ENCODE results near the gene TFAP2C. TPM values are rescaled to one million over a fixed set of nuclear protein-coding genes. Genes with fewer than 3 reads are reported as not detected.

Gene TFAP2C
- total RNA-seq, 1 donor from 2014 or later = 0.82 TPM

- Mint-ChIP-seq H3K9me3 (ENCODE audit: unreplicated experiment) (no peaks in the 10 kb centered on the region), H3K4me3 (ENCODE audit: unreplicated experiment) (no peak overlapping the region), H3K27me3 (ENCODE audit: unreplicated experiment) (peaks cover 15% of the 10 kb centered on the region), H3K36me3 (ENCODE audit: low read depth, unreplicated experiment) (no peaks in the 10 kb centered on the region), H3K4me1 (ENCODE audit: unreplicated experiment) (peaks cover 12% of the 10 kb centered on the region), H3K27ac (ENCODE audit: unreplicated experiment) (no peak overlapping the region)
- peak; percentile 18 for DNase-seq (ENCODE audit: low spot score)
- TF ChIP-seq CTCF (IDR thresholded peaks at IDR 0.05; ENCODE audit: unreplicated experiment) = no peak
Measured at GRCh38 chr20:56624786-56625681, 4.1 kb upstream of the TFAP2C start.

- H3K36me3 Mint-ChIP-seq (ENCODE audit: low read depth, unreplicated experiment) = no peaks in the 10 kb centered on the region
- peaks cover 12% of the 10 kb centered on the region for H3K4me1 Mint-ChIP-seq (ENCODE audit: unreplicated experiment)
- H3K4me3 Mint-ChIP-seq (ENCODE audit: unreplicated experiment) = no peak overlapping the region
- TF ChIP-seq CTCF (IDR thresholded peaks at IDR 0.05; ENCODE audit: unreplicated experiment) = no peak
- DNase-seq (ENCODE audit: low spot score) = no peak
- H3K27me3 Mint-ChIP-seq (ENCODE audit: unreplicated experiment) = peaks cover 15% of the 10 kb centered on the region
- no peak overlapping the region for H3K27ac Mint-ChIP-seq (ENCODE audit: unreplicated experiment)
- H3K9me3 Mint-ChIP-seq (ENCODE audit: unreplicated experiment) = no peaks in the 10 kb centered on the region
Measured at GRCh38 chr20:56625837-56626236, 3.3 kb upstream of the TFAP2C start.

DNA sequence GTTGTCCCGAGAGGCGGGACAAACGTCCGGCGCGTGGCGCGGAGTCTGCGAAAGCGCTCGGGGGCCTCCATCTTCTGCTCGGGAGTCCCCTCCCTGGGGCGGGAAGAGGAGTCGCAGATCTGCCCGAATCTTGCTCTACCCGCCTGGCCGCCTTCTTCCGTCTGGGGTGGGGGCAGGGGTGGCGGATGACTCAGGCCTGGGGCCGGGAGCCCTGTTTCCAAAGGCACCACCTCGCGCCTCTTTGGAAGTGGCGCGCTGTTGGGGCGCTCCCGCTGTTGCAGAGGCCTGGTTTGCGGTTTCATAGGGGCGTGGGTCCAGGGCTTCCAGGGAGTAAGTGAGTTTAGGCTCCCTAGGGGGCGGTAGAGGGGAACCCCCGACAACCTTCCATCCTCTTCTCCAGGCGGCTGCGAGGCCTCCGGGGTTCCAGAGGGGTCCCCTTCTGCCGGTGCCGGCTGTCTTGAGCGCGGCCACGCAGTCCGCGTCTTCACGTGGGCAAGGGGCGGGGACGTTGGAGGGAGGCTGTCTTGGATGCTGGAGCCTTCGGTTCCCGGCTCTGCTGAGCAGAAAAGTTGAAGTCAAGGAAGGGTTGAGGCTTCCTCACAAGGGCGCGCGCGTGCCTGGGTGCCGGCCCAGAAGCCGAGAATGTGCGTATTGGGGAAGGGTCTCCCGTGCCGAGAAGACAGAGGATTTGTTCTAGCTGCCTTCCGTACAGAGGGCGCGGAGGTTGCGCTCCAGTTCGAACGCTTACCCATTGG, 2.6 kb upstream of the TFAP2C start:
- Mint-ChIP-seq H3K36me3 (ENCODE audit: low read depth, unreplicated experiment) (peaks cover under 1% of the 10 kb centered on the region), H3K27me3 (ENCODE audit: unreplicated experiment) (peaks cover 16% of the 10 kb centered on the region), H3K9me3 (ENCODE audit: unreplicated experiment) (no peaks in the 10 kb centered on the region), H3K27ac (ENCODE audit: unreplicated experiment) (no peak overlapping the region), H3K4me1 (ENCODE audit: unreplicated experiment) (peaks cover 12% of the 10 kb centered on the region), H3K4me3 (ENCODE audit: unreplicated experiment) (no peak overlapping the region)
- DNase-seq (ENCODE audit: low spot score) = peak; percentile 67
- TF ChIP-seq CTCF (IDR thresholded peaks at IDR 0.05; ENCODE audit: unreplicated experiment) = peak; percentile 69

- Mint-ChIP-seq H3K9me3 (ENCODE audit: unreplicated experiment) (no peaks in the 10 kb centered on the region), H3K27ac (ENCODE audit: unreplicated experiment) (no peak overlapping the region), H3K4me3 (ENCODE audit: unreplicated experiment) (peak overlapping the region; percentile 15), H3K4me1 (ENCODE audit: unreplicated experiment) (peaks cover 15% of the 10 kb centered on the region), H3K27me3 (ENCODE audit: unreplicated experiment) (peaks cover 21% of the 10 kb centered on the region), H3K36me3 (ENCODE audit: low read depth, unreplicated experiment) (peaks cover 5% of the 10 kb centered on the region)
- DNase-seq (ENCODE audit: low spot score) = peak; percentile 28
- TF ChIP-seq CTCF (IDR thresholded peaks at IDR 0.05; ENCODE audit: unreplicated experiment) = no peak
Measured at GRCh38 chr20:56627122-56628014, 1.7 kb upstream of the TFAP2C start.
